WERI-Rb-1 (cell line): ENCODE results near the gene CGB7.

ENCODE experiments used
- DNase-seq: peaks from one replicate; pipeline ENCODE4 v3.0.0-alpha.2; 2020
- H3K27ac ChIP-seq: fragments of 250-450 bp; sonication (Bioruptor Pico); 2 replicates; pipeline ENCODE4 v1.5.1; 2020; ENCODE audit warnings: mild to moderate bottlenecking, moderate library complexity
- H3K27me3 ChIP-seq: fragments of 250-450 bp; sonication (Bioruptor Pico); 2 replicates; pipeline ENCODE4 v1.5.1; 2021; ENCODE audit warnings: mild to moderate bottlenecking, low read depth, moderate library complexity; ENCODE audit not compliant: insufficient read depth, severe bottlenecking
- H3K36me3 ChIP-seq: fragments of 250-450 bp; sonication (Bioruptor Pico); 2 replicates; pipeline ENCODE4 v1.5.1; 2020; ENCODE audit warnings: mild to moderate bottlenecking, moderate library complexity
- H3K4me3 ChIP-seq: 2 replicates; pipeline ENCODE4 v1.5.1; 2011; ENCODE audit warnings: low read depth, mild to moderate bottlenecking, control low read depth, low read length
- H3K9me3 ChIP-seq: fragments of 250-450 bp; sonication (Bioruptor Pico); 2 replicates; pipeline ENCODE4 v1.5.1; 2021; ENCODE audit warnings: mild to moderate bottlenecking, moderate library complexity; ENCODE audit not compliant: severe bottlenecking
- CTCF ChIP-seq: IDR thresholded peaks from 2 replicates; pipeline ENCODE4 v1.5.1; 2011; ENCODE audit warnings: low read depth, mild to moderate bottlenecking, control low read depth, inconsistent platforms, low read length

The CGB7 gene

GRCh38 chr19:49010453-49010852, 47.1 kb downstream of the CGB7 start:
- Histone ChIP-seq H3K27me3 (no peaks in the 10 kb centered on the region), H3K27ac (no peak overlapping the region), H3K36me3 (peaks cover 75% of the 10 kb centered on the region), H3K9me3 (no peaks in the 10 kb centered on the region), H3K4me3 (no peak overlapping the region)
- TF ChIP-seq CTCF: no peak
- no peak for DNase-seq

DNA sequence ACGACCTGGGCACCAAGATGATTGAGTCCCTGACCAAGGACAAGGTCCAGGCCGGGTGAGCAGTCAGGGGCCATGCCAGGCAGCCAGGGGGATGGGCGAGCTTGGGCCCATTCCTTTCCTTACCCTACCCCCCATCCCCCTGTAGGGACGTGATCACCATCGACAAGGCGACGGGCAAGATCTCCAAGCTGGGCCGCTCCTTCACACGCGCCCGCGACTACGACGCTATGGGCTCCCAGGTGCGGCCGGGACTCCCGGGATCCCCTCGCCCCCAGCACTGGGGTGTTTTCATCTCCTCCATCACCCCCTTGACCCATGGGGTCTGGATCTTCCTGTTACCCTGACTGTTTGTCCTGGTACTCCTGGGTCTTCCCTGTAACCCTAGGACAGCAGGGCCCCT, 47.7 kb downstream of the CGB7 start:
- H3K4me3 ChIP-seq: no peak overlapping the region
- H3K9me3 ChIP-seq: no peaks in the 10 kb centered on the region
- peaks cover 75% of the 10 kb centered on the region for H3K36me3 ChIP-seq
- no peak for DNase-seq
- H3K27me3 ChIP-seq: no peaks in the 10 kb centered on the region
- no peak for TF ChIP-seq CTCF
- no peak overlapping the region for H3K27ac ChIP-seq

DNA sequence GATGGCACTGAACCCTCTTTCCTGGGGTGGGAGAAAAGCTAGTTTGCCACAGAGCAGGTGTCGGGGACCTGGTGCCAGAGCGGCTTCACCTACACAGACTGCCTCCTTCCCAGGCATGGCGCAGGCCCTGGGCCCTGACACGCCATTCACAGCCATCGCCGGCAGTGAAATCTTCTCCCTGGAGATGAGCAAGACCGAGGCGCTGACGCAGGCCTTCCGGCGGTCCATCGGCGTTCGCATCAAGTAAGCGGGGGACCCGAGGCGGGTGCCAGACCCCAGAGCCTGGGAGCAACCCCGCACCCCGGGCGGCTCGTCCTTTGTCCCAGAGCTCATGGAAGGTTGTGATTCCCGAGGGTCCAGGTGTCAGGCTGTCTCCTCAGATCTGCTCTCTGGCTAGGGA, 50.6 kb downstream of the CGB7 start:
- TF ChIP-seq CTCF: no peak
- H3K27ac ChIP-seq: no peak overlapping the region

DNA sequence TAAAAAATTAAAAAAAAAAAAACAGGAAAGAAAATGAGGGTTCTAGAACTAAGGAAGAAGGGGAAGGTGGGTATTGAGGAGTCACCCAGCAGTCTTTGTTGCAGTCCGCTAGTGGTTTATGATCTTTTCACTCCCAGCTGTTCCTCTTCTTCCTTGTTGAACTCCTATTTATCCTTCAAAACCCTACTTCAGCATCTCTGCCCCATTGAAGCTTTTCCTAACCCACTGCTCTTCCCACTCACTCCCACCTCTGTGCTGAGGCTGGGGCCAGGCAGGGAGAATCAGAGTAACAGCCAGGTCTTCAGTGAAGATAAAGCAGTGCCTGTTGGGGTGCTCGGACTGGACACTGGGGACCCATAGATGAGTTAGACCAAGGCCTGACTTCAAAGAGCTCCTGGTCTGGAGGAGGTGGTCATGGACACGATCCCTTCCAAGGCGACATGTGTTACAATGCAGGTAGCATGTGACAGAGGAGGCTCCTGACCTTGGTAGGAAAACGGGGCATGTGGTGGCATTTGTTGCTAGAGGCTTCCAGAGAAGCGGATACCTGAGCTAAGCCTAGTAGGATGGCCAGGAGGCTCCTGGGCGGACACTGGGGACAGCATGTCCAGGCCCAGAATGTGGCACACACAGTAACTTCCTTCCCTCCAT, 52.5 kb downstream of the CGB7 start:
- no peaks in the 10 kb centered on the region for H3K27me3 ChIP-seq
- no peaks in the 10 kb centered on the region for H3K9me3 ChIP-seq
- TF ChIP-seq CTCF: no peak
- no peak overlapping the region for H3K27ac ChIP-seq
- H3K36me3 ChIP-seq: peaks cover 68% of the 10 kb centered on the region
- no peak for DNase-seq
- H3K4me3 ChIP-seq: no peak overlapping the region

More for the DNA sequence above, 50.6 kb downstream of the CGB7 start:
- no peaks in the 10 kb centered on the region for H3K27me3 ChIP-seq
- H3K36me3 ChIP-seq: peaks cover 77% of the 10 kb centered on the region
- no peaks in the 10 kb centered on the region for H3K9me3 ChIP-seq
- no peak overlapping the region for H3K4me3 ChIP-seq
- DNase-seq: no peak
